ENCODE measurements around the gene MRPS23. TPM values are rescaled to one million over a fixed set of nuclear protein-coding genes. Genes with fewer than 3 reads are reported as not detected.

MRPS23 gene
- total RNA-seq, 2 donors from 2014 or later, result 24.1 to 35.3 TPM

- Histone ChIP-seq H3K4me1 (peaks cover 2 to 53% of the 10 kb centered on the region in 2 donors), H3K36me3 (peaks cover 11% of the 10 kb centered on the region), H3K27ac (peak overlapping the region; percentile 91 to 96), H3K4me3 (no peak overlapping the region), H3K27me3 (no peaks in the 10 kb centered on the region), H3K9me3 (no peaks in the 10 kb centered on the region)
- TF ChIP-seq CTCF (IDR thresholded peaks at IDR 0.05), result no peak
- DNase-seq (ENCODE audit: low spot score), result no peak
Observed at GRCh38 chr17:57888311-57889216, 38.7 kb upstream of the MRPS23 start.

- no peak overlapping the region for H3K4me3 ChIP-seq
- H3K4me1 ChIP-seq, result peaks cover 0 to 41% of the 10 kb centered on the region in 2 donors
- no peaks in the 10 kb centered on the region for H3K27me3 ChIP-seq
- no peak overlapping the region for H3K27ac ChIP-seq
- DNase-seq (ENCODE audit: low spot score), result no peak
- no peaks in the 10 kb centered on the region for H3K9me3 ChIP-seq
- H3K36me3 ChIP-seq, result peaks cover 11% of the 10 kb centered on the region
- no peak for TF ChIP-seq CTCF (IDR thresholded peaks at IDR 0.05)
Observed at GRCh38 chr17:57887161-57887560, 37.3 kb upstream of the MRPS23 start.

- no peaks in the 10 kb centered on the region for H3K27me3 ChIP-seq
- H3K4me3 ChIP-seq, result no peak overlapping the region
- peaks cover 11% of the 10 kb centered on the region for H3K36me3 ChIP-seq
- H3K4me1 ChIP-seq, result peaks cover 0 to 41% of the 10 kb centered on the region in 2 donors
- no peaks in the 10 kb centered on the region for H3K9me3 ChIP-seq
- no peak for TF ChIP-seq CTCF (IDR thresholded peaks at IDR 0.05)
- DNase-seq (ENCODE audit: low spot score), result no peak
- H3K27ac ChIP-seq, result no peak overlapping the region
Observed at GRCh38 chr17:57886020-57886419, 36.2 kb upstream of the MRPS23 start.

- Histone ChIP-seq H3K36me3 (peaks cover 11% of the 10 kb centered on the region), H3K4me1 (peaks cover 0 to 41% of the 10 kb centered on the region in 2 donors), H3K9me3 (no peaks in the 10 kb centered on the region), H3K27ac (no peak overlapping the region), H3K4me3 (no peak overlapping the region), H3K27me3 (no peaks in the 10 kb centered on the region)
- no peak for DNase-seq (ENCODE audit: low spot score)
- TF ChIP-seq CTCF (IDR thresholded peaks at IDR 0.05), result no peak
Observed at GRCh38 chr17:57885148-57885915, 35.5 kb upstream of the MRPS23 start.

- DNase-seq (ENCODE audit: low spot score), result no peak
- Histone ChIP-seq H3K4me1 (peaks cover 0 to 44% of the 10 kb centered on the region in 2 donors), H3K27ac (peak overlapping the region; percentile 44 to 57), H3K36me3 (peaks cover 28% of the 10 kb centered on the region), H3K27me3 (no peaks in the 10 kb centered on the region), H3K9me3 (no peaks in the 10 kb centered on the region), H3K4me3 (no peak overlapping the region)
- no peak for TF ChIP-seq CTCF (IDR thresholded peaks at IDR 0.05)
Observed at GRCh38 chr17:57881783-57882351, 32.0 kb upstream of the MRPS23 start.

All from right atrium auricular region (tissue), 2 donors.